ENCODE results near the gene FAAH.

The FAAH gene

GRCh38 chr1:46399307-46399706 lies 5.2 kb downstream of the FAAH start:
- WGBS, 2 donors (ENCODE audit: extremely low coverage in 2 of 2, insufficient read length in 2 of 2, insufficient replicate concordance in 1 of 2) = no CpG with 5 or more reads among the region's 9 CpGs
- Histone ChIP-seq H2BK12ac (ENCODE audit: low read length) (no peak overlapping the region), H3K9me3 (replicated peaks in 1 of 2; ENCODE audit: control insufficient read depth in 2 of 2, insufficient read depth in 1 of 2, low read depth in 1 of 2, low read length in 2 of 2) (no peaks in the 10 kb centered on the region), H2BK5ac (ENCODE audit: low read length) (no peak overlapping the region), H3K27me3 (ENCODE audit: control insufficient read depth in 3 of 3, insufficient read depth in 3 of 3, low read depth in 1 of 3, low read length in 3 of 3) (peaks cover 0 to 52% (median 13%) of the 10 kb centered on the region in 3 experiments), H3K36me3 (replicated peaks in 1 of 2; ENCODE audit: control insufficient read depth in 2 of 2, insufficient read depth in 2 of 2, low read length in 2 of 2) (no peaks in the 10 kb centered on the region), H3K23ac (ENCODE audit: low read depth, low read length, poor library complexity) (no peak overlapping the region), H2BK120ac (ENCODE audit: low read depth, low read length) (no peak overlapping the region), H3K4me2 (ENCODE audit: insufficient read depth, low read length, poor library complexity, severe bottlenecking) (no peak overlapping the region), H3K79me1 (ENCODE audit: low read depth, low read length) (no peaks in the 10 kb centered on the region), H3K18ac (ENCODE audit: low read length) (no peak overlapping the region), H2AK5ac (ENCODE audit: low read depth, low read length) (no peak overlapping the region), H3K4me3 (ENCODE audit: low read length in 2 of 2) (no peak overlapping the region), H3K4ac (ENCODE audit: low read length) (no peak overlapping the region), H3K27ac (replicated peaks; ENCODE audit: low read length) (no peak overlapping the region), H4K91ac (ENCODE audit: low read depth, low read length, poor library complexity) (no peak overlapping the region), H3K9ac (ENCODE audit: low read depth, low read length, poor library complexity) (no peak overlapping the region), H3K4me1 (ENCODE audit: control insufficient read depth in 2 of 2, insufficient read depth in 1 of 2, low read depth in 1 of 2, low read length in 2 of 2) (peaks cover 3 to 8% of the 10 kb centered on the region in 2 donors), H4K8ac (ENCODE audit: low read depth, low read length) (no peak overlapping the region), H2AFZ (ENCODE audit: low read length) (no peak overlapping the region), H2BK15ac (ENCODE audit: low read length) (no peak overlapping the region), H3K14ac (ENCODE audit: low read length) (no peak overlapping the region)
- DNase-seq (ENCODE audit: low spot score) = no peak

GRCh38 chr1:46400421-46400820 lies 6.3 kb downstream of the FAAH start:
- no peak overlapping the region for H2AK5ac ChIP-seq (ENCODE audit: low read depth, low read length)

GRCh38 chr1:46401154-46401913 lies 7.2 kb downstream of the FAAH start:
- Histone ChIP-seq H3K27ac (replicated peaks; ENCODE audit: low read length) (no peak overlapping the region), H2BK12ac (ENCODE audit: low read length) (no peak overlapping the region), H3K23ac (ENCODE audit: low read depth, low read length, poor library complexity) (no peak overlapping the region), H3K36me3 (replicated peaks in 1 of 2; ENCODE audit: control insufficient read depth in 2 of 2, insufficient read depth in 2 of 2, low read length in 2 of 2) (peaks cover 0 to 2% of the 10 kb centered on the region in 2 donors), H3K14ac (ENCODE audit: low read length) (no peak overlapping the region), H4K91ac (ENCODE audit: low read depth, low read length, poor library complexity) (no peak overlapping the region), H3K9me3 (replicated peaks in 1 of 2; ENCODE audit: control insufficient read depth in 2 of 2, insufficient read depth in 1 of 2, low read depth in 1 of 2, low read length in 2 of 2) (no peaks in the 10 kb centered on the region), H3K9ac (ENCODE audit: low read depth, low read length, poor library complexity) (no peak overlapping the region), H2BK15ac (ENCODE audit: low read length) (no peak overlapping the region), H2AK5ac (ENCODE audit: low read depth, low read length) (no peak overlapping the region), H2AFZ (ENCODE audit: low read length) (no peak overlapping the region), H3K4me3 (ENCODE audit: low read length in 2 of 2) (peak overlapping the region in 1 of 2 donors; percentile 68), H3K4ac (ENCODE audit: low read length) (no peak overlapping the region), H3K18ac (ENCODE audit: low read length) (no peak overlapping the region), H4K8ac (ENCODE audit: low read depth, low read length) (no peak overlapping the region), H3K79me1 (ENCODE audit: low read depth, low read length) (no peaks in the 10 kb centered on the region), H2BK120ac (ENCODE audit: low read depth, low read length) (no peak overlapping the region), H3K27me3 (ENCODE audit: control insufficient read depth in 3 of 3, insufficient read depth in 3 of 3, low read depth in 1 of 3, low read length in 3 of 3) (peaks cover 0 to 32% (median 0%) of the 10 kb centered on the region in 3 experiments), H2BK5ac (ENCODE audit: low read length) (no peak overlapping the region), H3K4me1 (ENCODE audit: control insufficient read depth in 2 of 2, insufficient read depth in 1 of 2, low read depth in 1 of 2, low read length in 2 of 2) (peaks cover 3 to 5% of the 10 kb centered on the region in 2 donors), H3K4me2 (ENCODE audit: insufficient read depth, low read length, poor library complexity, severe bottlenecking) (no peak overlapping the region)
- DNase-seq (ENCODE audit: low spot score) = no peak
- no CpG with 5 or more reads among the region's 6 CpGs for WGBS, 2 donors (ENCODE audit: extremely low coverage in 2 of 2, insufficient read length in 2 of 2, insufficient replicate concordance in 1 of 2)

More at GRCh38 chr1:46400421-46400820, 6.3 kb downstream of the FAAH start:
- Histone ChIP-seq H2BK15ac (ENCODE audit: low read length) (no peak overlapping the region), H4K8ac (ENCODE audit: low read depth, low read length) (no peak overlapping the region), H3K27ac (replicated peaks; ENCODE audit: low read length) (no peak overlapping the region), H2BK120ac (ENCODE audit: low read depth, low read length) (no peak overlapping the region), H2AFZ (ENCODE audit: low read length) (no peak overlapping the region), H3K27me3 (ENCODE audit: control insufficient read depth in 3 of 3, insufficient read depth in 3 of 3, low read depth in 1 of 3, low read length in 3 of 3) (peaks cover 0 to 41% (median 2%) of the 10 kb centered on the region in 3 experiments), H3K14ac (ENCODE audit: low read length) (peak overlapping the region; percentile 9), H3K4me3 (ENCODE audit: low read length in 2 of 2) (no peak overlapping the region), H3K4ac (ENCODE audit: low read length) (no peak overlapping the region), H3K79me1 (ENCODE audit: low read depth, low read length) (no peaks in the 10 kb centered on the region), H3K23ac (ENCODE audit: low read depth, low read length, poor library complexity) (no peak overlapping the region), H3K9me3 (replicated peaks in 1 of 2; ENCODE audit: control insufficient read depth in 2 of 2, insufficient read depth in 1 of 2, low read depth in 1 of 2, low read length in 2 of 2) (no peaks in the 10 kb centered on the region), H3K4me2 (ENCODE audit: insufficient read depth, low read length, poor library complexity, severe bottlenecking) (no peak overlapping the region), H2BK5ac (ENCODE audit: low read length) (no peak overlapping the region), H2BK12ac (ENCODE audit: low read length) (no peak overlapping the region), H3K4me1 (ENCODE audit: control insufficient read depth in 2 of 2, insufficient read depth in 1 of 2, low read depth in 1 of 2, low read length in 2 of 2) (peaks cover 0 to 3% of the 10 kb centered on the region in 2 donors), H3K36me3 (replicated peaks in 1 of 2; ENCODE audit: control insufficient read depth in 2 of 2, insufficient read depth in 2 of 2, low read length in 2 of 2) (peaks cover 0 to 2% of the 10 kb centered on the region in 2 donors), H3K18ac (ENCODE audit: low read length) (no peak overlapping the region), H4K91ac (ENCODE audit: low read depth, low read length, poor library complexity) (no peak overlapping the region), H3K9ac (ENCODE audit: low read depth, low read length, poor library complexity) (no peak overlapping the region)
- no peak for DNase-seq (ENCODE audit: low spot score)
- WGBS, 2 donors (ENCODE audit: extremely low coverage in 2 of 2, insufficient read length in 2 of 2, insufficient replicate concordance in 1 of 2) = no CpG with 5 or more reads among the region's 4 CpGs

DNA sequence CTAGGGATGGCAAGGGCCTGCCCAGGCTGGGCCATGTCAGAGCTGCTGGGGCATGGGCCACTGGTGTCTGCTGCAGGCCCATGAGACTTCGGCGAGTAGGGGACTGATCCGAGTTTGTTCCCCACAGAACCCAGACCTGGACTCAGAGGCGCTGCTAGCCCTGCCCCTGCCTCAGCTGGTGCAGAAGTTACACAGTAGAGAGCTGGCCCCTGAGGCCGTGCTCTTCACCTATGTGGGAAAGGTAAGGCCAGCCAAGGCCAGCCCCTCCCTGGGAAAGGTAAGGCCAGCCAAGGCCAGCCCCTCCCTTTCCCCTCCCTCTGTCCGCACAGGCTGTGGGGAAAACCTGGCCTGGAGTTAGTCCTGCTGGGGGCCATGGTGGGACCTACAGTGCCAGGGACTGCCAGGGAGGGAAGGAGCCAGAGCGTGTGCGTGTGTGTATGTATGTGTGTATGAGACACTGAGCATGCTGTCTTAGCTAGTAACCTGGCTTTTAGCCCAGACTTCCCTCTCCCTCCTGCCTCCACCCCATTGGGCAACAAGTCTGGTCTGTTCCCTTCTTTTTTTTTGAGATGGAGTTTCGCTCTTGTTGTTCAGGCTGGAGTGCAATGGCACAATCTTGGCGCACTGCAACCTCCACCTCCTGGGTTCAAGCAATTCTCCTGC lies 8.0 kb downstream of the FAAH start:
- H3K9ac ChIP-seq (ENCODE audit: low read depth, low read length, poor library complexity) = no peak overlapping the region
- H2BK5ac ChIP-seq (ENCODE audit: low read length) = no peak overlapping the region
- WGBS, 2 donors (ENCODE audit: extremely low coverage in 2 of 2, insufficient read length in 2 of 2, insufficient replicate concordance in 1 of 2) = no CpG with 5 or more reads among the region's 10 CpGs
- no peak overlapping the region for H2AFZ ChIP-seq (ENCODE audit: low read length)
- H3K4me1 ChIP-seq (ENCODE audit: control insufficient read depth in 2 of 2, insufficient read depth in 1 of 2, low read depth in 1 of 2, low read length in 2 of 2) = peaks cover 5 to 9% of the 10 kb centered on the region in 2 donors
- no peak overlapping the region for H3K14ac ChIP-seq (ENCODE audit: low read length)
- no peak for DNase-seq (ENCODE audit: low spot score)
- H3K36me3 ChIP-seq (replicated peaks in 1 of 2; ENCODE audit: control insufficient read depth in 2 of 2, insufficient read depth in 2 of 2, low read length in 2 of 2) = peaks cover 0 to 2% of the 10 kb centered on the region in 2 donors
- H3K9me3 ChIP-seq (replicated peaks in 1 of 2; ENCODE audit: control insufficient read depth in 2 of 2, insufficient read depth in 1 of 2, low read depth in 1 of 2, low read length in 2 of 2) = no peaks in the 10 kb centered on the region
- H3K27ac ChIP-seq (replicated peaks; ENCODE audit: low read length) = no peak overlapping the region
- H3K18ac ChIP-seq (ENCODE audit: low read length) = peak overlapping the region; percentile 13
- no peak overlapping the region for H3K4me3 ChIP-seq (ENCODE audit: low read length in 2 of 2)
- no peak overlapping the region for H3K4ac ChIP-seq (ENCODE audit: low read length)
- H3K23ac ChIP-seq (ENCODE audit: low read depth, low read length, poor library complexity) = peak overlapping the region; percentile 77
- H3K27me3 ChIP-seq (ENCODE audit: control insufficient read depth in 3 of 3, insufficient read depth in 3 of 3, low read depth in 1 of 3, low read length in 3 of 3) = peaks cover 0 to 25% (median 0%) of the 10 kb centered on the region in 3 experiments
- no peak overlapping the region for H4K91ac ChIP-seq (ENCODE audit: low read depth, low read length, poor library complexity)
- H3K4me2 ChIP-seq (ENCODE audit: insufficient read depth, low read length, poor library complexity, severe bottlenecking) = no peak overlapping the region
- no peak overlapping the region for H2BK12ac ChIP-seq (ENCODE audit: low read length)
- H2BK15ac ChIP-seq (ENCODE audit: low read length) = no peak overlapping the region
- no peak overlapping the region for H4K8ac ChIP-seq (ENCODE audit: low read depth, low read length)
- H2BK120ac ChIP-seq (ENCODE audit: low read depth, low read length) = no peak overlapping the region
- no peak overlapping the region for H2AK5ac ChIP-seq (ENCODE audit: low read depth, low read length)
- H3K79me1 ChIP-seq (ENCODE audit: low read depth, low read length) = no peaks in the 10 kb centered on the region

Measured in neuronal stem cell (in vitro differentiated cells).